Testis (tissue), 3 donors: ENCODE data around the gene GPR132. TPM values are rescaled to one million over a fixed set of nuclear protein-coding genes. Genes with fewer than 3 reads are reported as not detected.

Source experiments
- DNase-seq: peaks from one replicate; pipeline ENCODE4 v3.0.0-alpha.2; 2019
- H3K27ac ChIP-seq, 2 donors: fragments of 200-600 bp; sonication (generic); one replicate each; pipeline ENCODE4 v1.5.1; 2019
- H3K27me3 ChIP-seq: fragments of 200-600 bp; sonication (generic); one replicate; pipeline ENCODE4 v1.5.1; 2019
- H3K36me3 ChIP-seq: fragments of 200-600 bp; sonication (generic); one replicate; pipeline ENCODE4 v1.5.1; 2017; ENCODE audit warnings: low read depth; ENCODE audit errors: missing control alignments
- H3K4me1 ChIP-seq: fragments of 200-600 bp; sonication (generic); one replicate; pipeline ENCODE4 v1.5.1; 2019
- H3K4me3 ChIP-seq, 2 donors: fragments of 200-600 bp; sonication (generic); one replicate each; pipeline ENCODE4 v1.5.1; 2017 to 2019
- H3K9me3 ChIP-seq: fragments of 200-600 bp; sonication (generic); one replicate; pipeline ENCODE4 v1.5.1; 2017
- POLR2A ChIP-seq: fragments of 450-650 bp; IDR thresholded peaks from one replicate; pipeline ENCODE4 v1.6.1; 2017; ENCODE audit warnings: antibody characterized with exemption, mild to moderate bottlenecking, moderate library complexity
- WGBS, 2 donors: methylation state at CpG; one replicate each; pipeline ENCODE4 v1.1.5; 2018; 5-methylcytosine and 5-hydroxymethylcytosine counted together
- intact Hi-C: fragments of 100-400 bp; cut with DNase I; formaldehyde crosslinking; loops from one replicate; pipeline ENCODE4 v1.15.1; 2023; ENCODE audit warnings: low total_unique reads
- polyA plus RNA-seq: library from polyadenylated mRNA; stranded (reverse); fragments of 350-450 nt; fragmentation: Illumina TruSeq; extraction: RNeasy Lipid Tissue Mini Kit (QIAGEN cat#74804); gene quantifications from one replicate; pipeline ENCODE4 v1.2.3, GENCODE V29; 2014; ENCODE audit warnings: low read depth, low replicate concordance; ENCODE audit not compliant: insufficient read depth
- total RNA-seq, 2 donors: library from RNA; depleted of rRNA; stranded (reverse); fragments of >200 nt; gene quantifications; one replicate each; pipeline ENCODE4 v1.2.3, GENCODE V29; 2016
- TF ChIP-seq, protein P1 (sequence below), 3 experiments: fragments of 450-650 bp in 2 of 3; fragments of 200-600 bp in 1 of 3; sonication (generic) in 1 of 3; IDR thresholded peaks; one replicate each; pipeline ENCODE4 v1.5.1; 2016 to 2019; ENCODE audit warnings: antibody characterized with exemption in 3 of 3, mild to moderate bottlenecking in 2 of 3, moderate library complexity in 1 of 3

Gene GPR132
- total and polyA plus RNA-seq, 3 donors from 2014 or later = 1.2 to 2.5 (median 2.0) TPM

- Histone ChIP-seq H3K36me3 (no peaks in the 10 kb centered on the region), H3K27me3 (no peaks in the 10 kb centered on the region), H3K9me3 (no peaks in the 10 kb centered on the region), H3K4me3 (no peak overlapping the region), H3K27ac (no peak overlapping the region), H3K4me1 (peaks cover 37% of the 10 kb centered on the region)
- WGBS, 2 donors = 81 to 89% methylated on average over 9 to 24 of the region's 24 CpGs
- intact Hi-C loops = no loop called here
- DNase-seq = peak; percentile 2
- TF ChIP-seq, protein P1, sequence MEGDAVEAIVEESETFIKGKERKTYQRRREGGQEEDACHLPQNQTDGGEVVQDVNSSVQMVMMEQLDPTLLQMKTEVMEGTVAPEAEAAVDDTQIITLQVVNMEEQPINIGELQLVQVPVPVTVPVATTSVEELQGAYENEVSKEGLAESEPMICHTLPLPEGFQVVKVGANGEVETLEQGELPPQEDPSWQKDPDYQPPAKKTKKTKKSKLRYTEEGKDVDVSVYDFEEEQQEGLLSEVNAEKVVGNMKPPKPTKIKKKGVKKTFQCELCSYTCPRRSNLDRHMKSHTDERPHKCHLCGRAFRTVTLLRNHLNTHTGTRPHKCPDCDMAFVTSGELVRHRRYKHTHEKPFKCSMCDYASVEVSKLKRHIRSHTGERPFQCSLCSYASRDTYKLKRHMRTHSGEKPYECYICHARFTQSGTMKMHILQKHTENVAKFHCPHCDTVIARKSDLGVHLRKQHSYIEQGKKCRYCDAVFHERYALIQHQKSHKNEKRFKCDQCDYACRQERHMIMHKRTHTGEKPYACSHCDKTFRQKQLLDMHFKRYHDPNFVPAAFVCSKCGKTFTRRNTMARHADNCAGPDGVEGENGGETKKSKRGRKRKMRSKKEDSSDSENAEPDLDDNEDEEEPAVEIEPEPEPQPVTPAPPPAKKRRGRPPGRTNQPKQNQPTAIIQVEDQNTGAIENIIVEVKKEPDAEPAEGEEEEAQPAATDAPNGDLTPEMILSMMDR (IDR thresholded peaks at IDR 0.05) = no peak
- no peak for TF ChIP-seq POLR2A
These were observed 23.8 kb upstream of the GPR132 start for GRCh38 chr14:105088812-105089745.

GRCh38 chr14:105087963-105088811, 23.0 kb upstream of the GPR132 start:
- Histone ChIP-seq H3K27ac (no peak overlapping the region), H3K4me1 (peaks cover 32% of the 10 kb centered on the region), H3K9me3 (no peaks in the 10 kb centered on the region), H3K36me3 (no peaks in the 10 kb centered on the region), H3K4me3 (peak overlapping the region; percentile 32 to 52), H3K27me3 (no peaks in the 10 kb centered on the region)
- intact Hi-C loops = no loop called here
- TF ChIP-seq, protein P1 (IDR thresholded peaks at IDR 0.05) = no peak
- TF ChIP-seq POLR2A = no peak
- DNase-seq = peak; percentile 37
- WGBS, 2 donors = 7 to 53% methylated on average over 2 to 36 of the region's 44 CpGs

DNA sequence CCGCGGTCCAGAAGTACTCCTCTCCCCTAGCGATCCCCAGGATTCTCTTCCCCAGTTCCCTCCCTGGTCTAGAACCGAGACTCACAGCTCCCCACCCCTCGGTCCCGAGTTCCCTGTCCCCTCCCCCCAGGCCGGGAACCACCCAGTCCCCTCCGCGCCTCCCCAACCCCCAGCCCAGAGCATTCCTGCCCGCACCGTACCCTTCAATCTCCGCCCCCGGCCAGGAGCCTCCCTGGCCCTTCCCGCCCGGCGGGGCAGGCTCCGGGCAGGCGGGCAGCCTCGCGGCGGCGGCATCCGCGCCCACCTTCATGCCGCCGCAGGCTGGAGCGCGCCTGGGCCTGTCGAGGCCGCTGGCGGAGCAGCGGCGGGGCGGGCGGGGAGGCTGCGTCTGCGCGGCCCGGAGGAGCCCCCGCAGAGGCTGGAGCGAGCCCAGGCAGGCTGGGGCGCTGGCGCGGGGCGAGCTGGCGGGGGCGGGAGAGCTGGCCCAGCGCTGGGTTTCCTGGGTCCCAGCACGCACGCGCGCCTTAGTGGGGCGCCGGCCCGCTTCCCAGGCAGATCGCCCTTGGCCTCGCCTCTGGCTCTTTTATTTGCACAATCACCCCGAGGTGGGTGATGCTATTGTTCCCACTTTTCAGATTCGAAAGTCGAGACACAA, 22.2 kb upstream of the GPR132 start:
- TF ChIP-seq, protein P1 (IDR thresholded peaks at IDR 0.05) = no peak
- TF ChIP-seq POLR2A = no peak
- no peaks in the 10 kb centered on the region for H3K36me3 ChIP-seq
- no peaks in the 10 kb centered on the region for H3K9me3 ChIP-seq
- peak overlapping the region; percentile 32 to 52 for H3K4me3 ChIP-seq
- H3K27me3 ChIP-seq = no peaks in the 10 kb centered on the region
- H3K4me1 ChIP-seq = peaks cover 29% of the 10 kb centered on the region
- H3K27ac ChIP-seq = no peak overlapping the region
- intact Hi-C loops = no loop called here
- 1 to 2% methylated on average over 10 to 41 of the region's 60 CpGs for WGBS, 2 donors
- peak; percentile 58 for DNase-seq

DNA sequence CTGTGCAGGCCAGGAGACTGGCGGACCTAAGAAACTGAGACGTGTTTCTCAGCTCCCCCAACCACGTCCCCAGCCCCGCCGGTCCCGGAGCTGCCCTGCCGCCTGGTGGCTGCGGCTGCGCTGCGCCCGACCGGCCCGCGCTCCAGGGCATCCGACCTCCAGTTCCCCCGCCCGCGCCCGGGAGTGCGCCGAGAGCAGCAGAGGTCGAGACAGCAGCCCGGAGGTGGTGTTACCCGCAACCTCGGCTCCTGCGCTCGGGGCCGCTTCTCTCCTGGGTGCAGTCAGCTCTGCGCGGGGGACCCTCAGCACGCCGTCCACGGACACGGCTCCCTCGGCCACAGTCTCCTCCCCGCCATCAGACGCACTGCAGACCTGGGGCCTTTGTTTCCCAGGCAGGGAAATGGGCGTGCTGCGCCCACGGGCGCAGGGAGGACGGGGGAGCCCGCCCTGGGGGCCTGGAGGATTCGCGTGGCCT, 21.6 kb upstream of the GPR132 start:
- Histone ChIP-seq H3K27ac (no peak overlapping the region), H3K36me3 (no peaks in the 10 kb centered on the region), H3K4me3 (peak overlapping the region; percentile 32 to 52), H3K9me3 (no peaks in the 10 kb centered on the region), H3K4me1 (peaks cover 26% of the 10 kb centered on the region), H3K27me3 (no peaks in the 10 kb centered on the region)
- peak; percentile 74 for DNase-seq
- WGBS, 2 donors = 0 to 1% methylated on average over 6 to 44 of the region's 45 CpGs
- TF ChIP-seq, protein P1 (IDR thresholded peaks at IDR 0.05) = peak in 2 of 3 experiments; percentile 70 to 73
- no peak for TF ChIP-seq POLR2A
- intact Hi-C loops = no loop called here
